Skeletal muscle tissue (tissue), 4 donors: ENCODE results near the gene CDCA4. TPM values are rescaled to one million over a fixed set of nuclear protein-coding genes. Genes with fewer than 3 reads are reported as not detected.

ENCODE experiments used
- H3K27ac ChIP-seq: one replicate; pipeline ENCODE4 v1.7.0; 2013; ENCODE audit warnings: mild to moderate bottlenecking, low read depth, low read length, inconsistent platforms
- H3K27me3 ChIP-seq, 3 donors: one replicate each; pipeline ENCODE4 v1.7.0; 2013; ENCODE audit warnings: low read length in 3 of 3; ENCODE audit not compliant: control insufficient read depth in 3 of 3, insufficient read depth in 3 of 3
- H3K36me3 ChIP-seq, 3 donors: one replicate each; pipeline ENCODE4 v1.7.0; 2013; ENCODE audit warnings: low read length in 3 of 3; ENCODE audit not compliant: control insufficient read depth in 3 of 3, insufficient read depth in 3 of 3
- H3K4me1 ChIP-seq, 3 donors: one replicate each; pipeline ENCODE4 v1.7.0; 2013; ENCODE audit warnings: low read length in 3 of 3, mild to moderate bottlenecking in 3 of 3; ENCODE audit not compliant: control insufficient read depth in 3 of 3, insufficient read depth in 3 of 3
- H3K4me3 ChIP-seq, 3 donors: one replicate each; pipeline ENCODE4 v1.7.0; 2013; ENCODE audit warnings: low read length in 3 of 3
- H3K9ac ChIP-seq, 3 donors: one replicate each; pipeline ENCODE4 v1.7.0; 2013; ENCODE audit warnings: low read length in 3 of 3, mild to moderate bottlenecking in 3 of 3, moderate library complexity in 2 of 3, low read depth in 1 of 3
- H3K9me3 ChIP-seq, 3 donors: one replicate each; pipeline ENCODE4 v1.7.0; 2013; ENCODE audit warnings: low read length in 3 of 3; ENCODE audit not compliant: control insufficient read depth in 3 of 3
- total RNA-seq: library from RNA; depleted of rRNA; stranded (reverse); fragments of >200 nt; gene quantifications from one replicate; pipeline ENCODE4 v1.2.3, GENCODE V29; 2014
- donor health status: Osteomylitis.

The CDCA4 gene
- total RNA-seq, 1 donor from 2014 or later, result 15.1 TPM

GRCh38 chr14:105058521-105059034, 37.7 kb upstream of the CDCA4 start:
- Histone ChIP-seq H3K9me3 (no peaks in the 10 kb centered on the region), H3K27ac (no peak overlapping the region), H3K36me3 (no peaks in the 10 kb centered on the region), H3K9ac (no peak overlapping the region), H3K4me1 (peaks cover 26 to 32% (median 29%) of the 10 kb centered on the region in 3 donors), H3K4me3 (no peak overlapping the region), H3K27me3 (peaks cover 0 to 12% (median 9%) of the 10 kb centered on the region in 3 donors)

GRCh38 chr14:105056303-105056831, 35.5 kb upstream of the CDCA4 start:
- Histone ChIP-seq H3K4me1 (peaks cover 19 to 24% (median 22%) of the 10 kb centered on the region in 3 donors), H3K36me3 (no peaks in the 10 kb centered on the region), H3K27me3 (peaks cover 0 to 12% (median 10%) of the 10 kb centered on the region in 3 donors)

GRCh38 chr14:105055736-105056302, 34.9 kb upstream of the CDCA4 start:
- Histone ChIP-seq H3K4me3 (no peak overlapping the region), H3K9me3 (no peaks in the 10 kb centered on the region), H3K9ac (no peak overlapping the region), H3K36me3 (no peaks in the 10 kb centered on the region), H3K27me3 (peaks cover 1 to 17% (median 15%) of the 10 kb centered on the region in 3 donors), H3K27ac (no peak overlapping the region), H3K4me1 (peaks cover 14 to 18% (median 17%) of the 10 kb centered on the region in 3 donors)

More at GRCh38 chr14:105056303-105056831, 35.5 kb upstream of the CDCA4 start:
- no peak overlapping the region for H3K4me3 ChIP-seq
- H3K27ac ChIP-seq, result no peak overlapping the region
- H3K9me3 ChIP-seq, result no peaks in the 10 kb centered on the region
- H3K9ac ChIP-seq, result no peak overlapping the region

GRCh38 chr14:105055334-105055733, 34.5 kb upstream of the CDCA4 start:
- no peaks in the 10 kb centered on the region for H3K36me3 ChIP-seq

GRCh38 chr14:105053996-105054395, 33.1 kb upstream of the CDCA4 start:
- H3K4me3 ChIP-seq, result no peak overlapping the region
- no peaks in the 10 kb centered on the region for H3K9me3 ChIP-seq
- H3K27ac ChIP-seq, result no peak overlapping the region
- peaks cover 5 to 24% (median 16%) of the 10 kb centered on the region in 3 donors for H3K27me3 ChIP-seq
- peaks cover 3 to 10% (median 5%) of the 10 kb centered on the region in 3 donors for H3K4me1 ChIP-seq
- no peak overlapping the region for H3K9ac ChIP-seq
- no peaks in the 10 kb centered on the region for H3K36me3 ChIP-seq

More at GRCh38 chr14:105055334-105055733, 34.5 kb upstream of the CDCA4 start:
- no peak overlapping the region for H3K27ac ChIP-seq
- no peak overlapping the region for H3K4me3 ChIP-seq
- H3K9ac ChIP-seq, result no peak overlapping the region
- peaks cover 3 to 21% (median 16%) of the 10 kb centered on the region in 3 donors for H3K27me3 ChIP-seq
- peaks cover 11 to 18% (median 14%) of the 10 kb centered on the region in 3 donors for H3K4me1 ChIP-seq
- H3K9me3 ChIP-seq, result no peaks in the 10 kb centered on the region

GRCh38 chr14:105053421-105053820, 32.5 kb upstream of the CDCA4 start:
- peaks cover 0 to 5% (median 0%) of the 10 kb centered on the region in 3 donors for H3K4me1 ChIP-seq
- no peaks in the 10 kb centered on the region for H3K9me3 ChIP-seq
- H3K36me3 ChIP-seq, result no peaks in the 10 kb centered on the region
- no peak overlapping the region for H3K9ac ChIP-seq
- H3K27me3 ChIP-seq, result peaks cover 5 to 22% (median 16%) of the 10 kb centered on the region in 3 donors
- no peak overlapping the region for H3K27ac ChIP-seq
- H3K4me3 ChIP-seq, result no peak overlapping the region

GRCh38 chr14:105052110-105052458, 31.2 kb upstream of the CDCA4 start:
- H3K9ac ChIP-seq, result no peak overlapping the region
- no peak overlapping the region for H3K27ac ChIP-seq
- peaks cover 8 to 24% (median 23%) of the 10 kb centered on the region in 3 donors for H3K27me3 ChIP-seq
- H3K4me1 ChIP-seq, result peaks cover 0 to 5% (median 0%) of the 10 kb centered on the region in 3 donors
- H3K36me3 ChIP-seq, result no peaks in the 10 kb centered on the region
- no peak overlapping the region for H3K4me3 ChIP-seq
- no peaks in the 10 kb centered on the region for H3K9me3 ChIP-seq

GRCh38 chr14:105051182-105052109, 30.6 kb upstream of the CDCA4 start:
- Histone ChIP-seq H3K9ac (no peak overlapping the region), H3K4me3 (no peak overlapping the region), H3K4me1 (peaks cover 0 to 5% (median 0%) of the 10 kb centered on the region in 3 donors), H3K27ac (no peak overlapping the region), H3K27me3 (peaks cover 11 to 25% (median 24%) of the 10 kb centered on the region in 3 donors), H3K9me3 (no peaks in the 10 kb centered on the region), H3K36me3 (no peaks in the 10 kb centered on the region)

- Histone ChIP-seq H3K27ac (no peak overlapping the region), H3K9me3 (no peaks in the 10 kb centered on the region), H3K36me3 (no peaks in the 10 kb centered on the region), H3K4me1 (peaks cover 0 to 9% (median 5%) of the 10 kb centered on the region in 3 donors), H3K27me3 (peaks cover 14 to 22% (median 18%) of the 10 kb centered on the region in 3 donors), H3K9ac (no peak overlapping the region), H3K4me3 (no peak overlapping the region)
These were observed 29.6 kb upstream of the CDCA4 start for GRCh38 chr14:105050551-105050897.
